Measurements from ENCODE around the gene KRT28. TPM values are rescaled to one million over a fixed set of nuclear protein-coding genes. Genes with fewer than 3 reads are reported as not detected.

The KRT28 gene
- total and polyA plus RNA-seq, 2 donors (not counting 3 experiments of a cell fraction or from before 2014, with no cell fraction given): not detected

DNA sequence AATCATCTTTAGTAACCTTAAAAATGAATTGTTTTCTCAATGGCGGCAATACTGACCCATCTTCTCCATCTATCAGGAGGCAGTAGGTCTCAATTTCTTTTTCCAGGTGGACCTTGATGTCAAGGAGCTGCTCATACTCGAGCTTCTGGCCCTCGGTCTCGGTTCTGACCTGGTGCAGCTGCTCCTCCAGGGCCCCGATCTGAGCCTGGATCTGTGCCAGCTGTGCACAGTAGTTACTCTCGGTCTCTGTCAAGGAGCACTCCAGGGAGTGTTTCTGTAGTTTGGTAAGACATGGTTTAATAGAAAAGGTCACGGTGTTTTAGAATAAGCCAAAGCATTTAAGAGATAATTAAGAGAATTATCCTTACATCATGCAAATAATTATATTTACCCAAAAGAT, 22.3 kb downstream of the KRT28 start:
- BruUV-seq (replicated peaks): no TSS peak
- intact Hi-C loops (cut with micrococcal nuclease): no loop called here
- CTCF ChIA-PET: no interaction called here

More for the DNA sequence above, 22.3 kb downstream of the KRT28 start:
- no peaks in the 10 kb centered on the region for H3K36me3 ChIP-seq (ENCODE audit: control insufficient read depth in 2 of 2, extremely low read depth in 1 of 2, insufficient read depth in 2 of 2, low read length in 2 of 2)
- H3K9me3 ChIP-seq (replicated peaks; ENCODE audit: control insufficient read depth, insufficient read depth, low read length): no peaks in the 10 kb centered on the region
- no peak overlapping the region for H3K4me3 ChIP-seq (replicated peaks in 1 of 3; ENCODE audit: insufficient read depth in 1 of 3, low read depth in 1 of 3, low read length in 3 of 3)
- DNase-seq (ENCODE audit: low read depth, low spot score): no peak
- POLR2A ChIA-PET: no interaction called here
- TF ChIP-seq MYC (IDR thresholded peaks at IDR 0.05; ENCODE audit: low read depth, low read length) (no peak), JUN (IDR thresholded peaks at IDR 0.05; ENCODE audit: borderline replicate concordance, insufficient read depth, insufficient read length, low read depth) (no peak), POLR2A (IDR thresholded peaks at IDR 0.05; ENCODE audit: low read depth, low read length) (no peak), FOS (IDR thresholded peaks at IDR 0.05; ENCODE audit: borderline replicate concordance, insufficient read depth, low read length) (no peak), GATA2 (IDR thresholded peaks at IDR 0.05; ENCODE audit: insufficient read depth, insufficient read length, low read depth, low read length) (no peak), EZH2 (IDR thresholded peaks at IDR 0.05; ENCODE audit: borderline replicate concordance, low read depth, low read length, severe bottlenecking) (no peak), POLR2AphosphoS5 (IDR thresholded peaks at IDR 0.05; ENCODE audit: insufficient read depth, low read depth, low read length) (no peak)
- TF ChIP-seq, protein P1, sequence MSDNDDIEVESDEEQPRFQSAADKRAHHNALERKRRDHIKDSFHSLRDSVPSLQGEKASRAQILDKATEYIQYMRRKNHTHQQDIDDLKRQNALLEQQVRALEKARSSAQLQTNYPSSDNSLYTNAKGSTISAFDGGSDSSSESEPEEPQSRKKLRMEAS (IDR thresholded peaks at IDR 0.05; ENCODE audit: insufficient read depth, insufficient read length): no peak
- TF ChIP-seq, protein P2, sequence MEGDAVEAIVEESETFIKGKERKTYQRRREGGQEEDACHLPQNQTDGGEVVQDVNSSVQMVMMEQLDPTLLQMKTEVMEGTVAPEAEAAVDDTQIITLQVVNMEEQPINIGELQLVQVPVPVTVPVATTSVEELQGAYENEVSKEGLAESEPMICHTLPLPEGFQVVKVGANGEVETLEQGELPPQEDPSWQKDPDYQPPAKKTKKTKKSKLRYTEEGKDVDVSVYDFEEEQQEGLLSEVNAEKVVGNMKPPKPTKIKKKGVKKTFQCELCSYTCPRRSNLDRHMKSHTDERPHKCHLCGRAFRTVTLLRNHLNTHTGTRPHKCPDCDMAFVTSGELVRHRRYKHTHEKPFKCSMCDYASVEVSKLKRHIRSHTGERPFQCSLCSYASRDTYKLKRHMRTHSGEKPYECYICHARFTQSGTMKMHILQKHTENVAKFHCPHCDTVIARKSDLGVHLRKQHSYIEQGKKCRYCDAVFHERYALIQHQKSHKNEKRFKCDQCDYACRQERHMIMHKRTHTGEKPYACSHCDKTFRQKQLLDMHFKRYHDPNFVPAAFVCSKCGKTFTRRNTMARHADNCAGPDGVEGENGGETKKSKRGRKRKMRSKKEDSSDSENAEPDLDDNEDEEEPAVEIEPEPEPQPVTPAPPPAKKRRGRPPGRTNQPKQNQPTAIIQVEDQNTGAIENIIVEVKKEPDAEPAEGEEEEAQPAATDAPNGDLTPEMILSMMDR (IDR thresholded peaks at IDR 0.05; ENCODE audit: extremely low read depth in 1 of 2, insufficient read depth in 1 of 2, low read depth in 1 of 2, low read length in 2 of 2): no peak
- no peak for FAIRE-seq
- dilution Hi-C loops (cut with MboI; ENCODE audit: extremely low pct_ligation_motif_present, low sequenced_read_pairs): no loop called here
- H3K9me1 ChIP-seq (replicated peaks; ENCODE audit: control insufficient read depth, extremely low read depth, insufficient read depth, low read length): no peaks in the 10 kb centered on the region
- H3K9ac ChIP-seq (replicated peaks; ENCODE audit: extremely low read depth, insufficient read depth, low read length): no peak overlapping the region
- H4K20me1 ChIP-seq (replicated peaks; ENCODE audit: control insufficient read depth, extremely low read depth, insufficient read depth, low read length): no peaks in the 10 kb centered on the region
- H3K27ac ChIP-seq (ENCODE audit: insufficient read depth, low read depth, low read length): no peak overlapping the region
- peaks cover 8 to 22% of the 10 kb centered on the region in 2 experiments for H3K27me3 ChIP-seq (ENCODE audit: control insufficient read depth in 2 of 2, insufficient read depth in 2 of 2, low read length in 2 of 2)
- H3K4me2 ChIP-seq (ENCODE audit: insufficient read depth, low read length): no peak overlapping the region
- H3K4me1 ChIP-seq (ENCODE audit: control insufficient read depth, extremely low read depth, insufficient read depth, low read length): no peaks in the 10 kb centered on the region
- no peaks in the 10 kb centered on the region for H3K79me2 ChIP-seq (ENCODE audit: control insufficient read depth, insufficient read depth, low read length)
- no peak overlapping the region for H2AFZ ChIP-seq (ENCODE audit: low read depth, low read length)

Measured in endothelial cell of umbilical vein (primary cell).